GM12892 (cell line): ENCODE measurements around the gene SFN. TPM values are rescaled to one million over a fixed set of nuclear protein-coding genes. Genes with fewer than 3 reads are reported as not detected.

Source experiments
- DNase-seq: peaks from one replicate; pipeline ENCODE4 v3.0.0; 2011; ENCODE audit not compliant: insufficient read length
- FAIRE-seq: peaks from 2 replicates; lab custom pipeline; 2011; peaks lifted over from hg19 to GRCh38; lab: Jason Lieb, UNC
- POLR2A ChIP-seq: IDR thresholded peaks from 2 replicates; pipeline ENCODE4 v1.6.1; 2011; ENCODE audit warnings: low read depth, low read length, control low read depth
- POLR2AphosphoS5 ChIP-seq: IDR thresholded peaks from 2 replicates; pipeline ENCODE4 v1.6.1; 2011; ENCODE audit warnings: low read depth, low read length, control low read depth
- TAF1 ChIP-seq: IDR thresholded peaks from 2 replicates; pipeline ENCODE4 v1.6.1; 2011; ENCODE audit warnings: low read depth, mild to moderate bottlenecking, control low read depth, low read length, borderline replicate concordance
- polyA plus RNA-seq: library from polyadenylated mRNA; unstranded; fragments of >200 nt; gene quantifications from one replicate; pipeline ENCODE4 v1.2.1, GENCODE V29; 2012; ENCODE audit warnings: missing spikeins, inconsistent platforms; ENCODE audit not compliant: missing spikeins

Gene SFN
- polyA plus RNA-seq: 5.0 TPM

DNA sequence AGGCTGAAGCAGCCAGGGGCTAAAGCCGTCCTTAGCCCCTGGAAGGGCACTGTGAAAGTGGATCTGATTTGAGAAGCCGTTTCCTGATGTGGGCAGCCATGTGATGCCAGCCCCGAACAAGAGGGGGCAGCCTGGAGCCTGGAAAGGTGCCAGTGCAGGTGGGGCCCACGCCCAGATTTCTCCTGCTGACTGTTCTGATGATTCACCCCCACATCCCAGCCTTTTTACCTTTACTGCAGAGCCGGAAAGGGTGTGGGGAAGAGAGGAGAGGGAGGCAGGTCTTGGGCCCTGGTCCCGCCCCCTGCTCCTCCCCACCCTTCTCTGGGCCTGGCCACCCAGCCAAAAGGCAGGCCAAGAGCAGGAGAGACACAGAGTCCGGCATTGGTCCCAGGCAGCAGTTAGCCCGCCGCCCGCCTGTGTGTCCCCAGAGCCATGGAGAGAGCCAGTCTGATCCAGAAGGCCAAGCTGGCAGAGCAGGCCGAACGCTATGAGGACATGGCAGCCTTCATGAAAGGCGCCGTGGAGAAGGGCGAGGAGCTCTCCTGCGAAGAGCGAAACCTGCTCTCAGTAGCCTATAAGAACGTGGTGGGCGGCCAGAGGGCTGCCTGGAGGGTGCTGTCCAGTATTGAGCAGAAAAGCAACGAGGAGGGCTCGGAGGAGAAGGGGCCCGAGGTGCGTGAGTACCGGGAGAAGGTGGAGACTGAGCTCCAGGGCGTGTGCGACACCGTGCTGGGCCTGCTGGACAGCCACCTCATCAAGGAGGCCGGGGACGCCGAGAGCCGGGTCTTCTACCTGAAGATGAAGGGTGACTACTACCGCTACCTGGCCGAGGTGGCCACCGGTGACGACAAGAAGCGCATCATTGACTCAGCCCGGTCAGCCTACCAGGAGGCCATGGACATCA, at the start of gene SFN:
Gene SFN (plus strand): TSS at position 369 of the 904 bp plus-strand sequence. CDS start 64 bp downstream, at position 433.
- DNase-seq (no peak), FAIRE-seq (peak; percentile 48)
- TF ChIP-seq POLR2A (no peak), TAF1 (no peak), POLR2AphosphoS5 (no peak)

DNA sequence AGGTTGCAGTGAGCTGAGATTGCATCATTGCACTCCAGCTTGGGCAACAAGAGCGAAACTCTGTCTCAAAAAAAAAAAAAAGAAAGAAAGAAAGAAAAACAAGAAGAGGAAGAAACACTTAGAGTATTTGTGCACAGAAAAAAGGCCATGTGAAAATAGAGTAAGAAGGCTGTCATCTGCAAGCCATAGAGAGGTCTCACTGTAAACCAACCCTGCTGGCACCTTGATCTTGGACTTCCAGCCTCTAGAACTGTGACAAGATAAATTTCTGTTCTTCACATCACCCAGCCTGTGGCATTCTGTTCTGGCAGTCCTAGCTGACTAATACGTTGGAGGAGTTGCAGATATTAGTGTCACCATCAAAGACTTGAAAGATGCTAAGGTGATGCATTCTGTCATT, 48.6 kb upstream of the SFN start:
- no peak for FAIRE-seq
- TF ChIP-seq TAF1 (no peak), POLR2A (no peak), POLR2AphosphoS5 (no peak)
- DNase-seq: no peak

DNA sequence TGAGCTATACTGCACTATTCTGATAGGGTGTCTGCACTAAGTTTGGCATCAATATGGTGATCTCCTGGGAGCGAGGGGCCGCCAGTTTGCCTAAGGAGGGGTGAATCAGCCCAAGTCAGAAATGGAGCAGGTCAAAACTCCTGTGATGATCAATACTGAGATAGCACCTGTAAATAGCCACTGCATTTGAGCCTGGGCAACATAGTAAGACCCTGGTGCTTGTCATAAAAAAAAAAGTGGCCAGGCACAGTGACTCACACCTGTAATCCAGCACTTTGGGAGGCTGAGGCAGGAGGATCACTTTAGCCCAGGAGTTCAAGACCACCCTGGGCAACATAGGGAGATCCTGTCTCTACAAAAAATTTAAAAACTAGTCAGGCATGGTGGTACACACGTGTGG, 48.1 kb upstream of the SFN start:
- no peak for TF ChIP-seq TAF1
- no peak for TF ChIP-seq POLR2AphosphoS5
- TF ChIP-seq POLR2A: no peak
- no peak for DNase-seq
- no peak for FAIRE-seq

DNA sequence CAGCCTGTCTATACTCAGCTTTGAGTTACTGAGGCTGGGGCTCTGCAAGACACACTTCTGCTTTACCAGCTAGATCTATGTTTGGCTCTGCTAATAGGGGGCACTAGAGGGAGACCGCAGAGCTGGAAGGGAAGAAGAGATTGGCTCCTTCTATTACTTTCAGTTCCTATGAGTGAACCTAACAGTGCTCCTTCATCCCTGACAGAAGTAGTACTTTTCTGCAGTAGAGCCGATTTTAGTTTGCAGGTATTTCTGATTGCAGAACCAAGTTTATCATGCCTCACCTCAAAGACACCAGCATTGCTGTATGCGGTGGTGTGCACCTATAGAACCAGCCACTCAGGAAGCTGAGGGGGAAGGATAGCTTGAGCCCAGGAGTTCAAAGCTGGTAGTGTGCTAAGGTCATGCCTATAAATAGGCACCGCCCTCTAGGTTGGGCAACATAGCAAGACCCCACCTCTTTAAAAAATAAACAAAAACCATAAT, 42.1 kb upstream of the SFN start:
- peak; percentile 62 for DNase-seq

DNA sequence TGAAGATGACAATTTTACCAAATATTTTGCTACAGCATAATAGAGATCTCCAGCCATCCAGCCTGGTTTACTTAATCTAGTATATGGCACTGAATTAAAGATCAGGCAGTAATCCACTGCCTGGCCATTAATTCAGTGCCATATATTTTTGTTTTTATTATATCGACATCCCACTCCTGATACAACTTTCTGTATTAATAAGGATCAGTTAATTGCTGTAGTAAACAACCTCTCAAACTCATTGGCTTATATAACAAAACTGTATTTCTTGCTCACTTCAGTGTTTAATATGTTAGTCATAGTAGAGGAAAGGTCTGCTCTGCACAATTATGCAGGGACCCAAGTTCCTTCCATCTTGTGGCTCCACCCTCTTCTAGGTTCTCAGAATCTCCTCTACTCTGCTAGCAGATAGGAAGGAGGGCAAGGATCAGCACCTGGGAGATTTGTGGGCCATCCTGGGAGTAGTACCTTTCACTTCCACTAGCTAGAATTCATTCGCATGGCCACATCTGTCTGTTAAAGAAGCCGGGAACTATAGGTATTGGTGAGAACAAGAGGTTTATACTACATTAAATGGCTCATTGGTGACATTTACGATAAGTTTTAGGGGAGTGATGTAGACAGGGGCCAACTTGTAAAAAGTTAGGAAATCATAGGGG, 40.1 kb upstream of the SFN start:
- DNase-seq (no peak), FAIRE-seq (no peak)
- TF ChIP-seq TAF1 (no peak), POLR2AphosphoS5 (no peak), POLR2A (no peak)

More for the DNA sequence above, 42.1 kb upstream of the SFN start:
- peak; percentile 87 for FAIRE-seq
- no peak for TF ChIP-seq POLR2A

DNA sequence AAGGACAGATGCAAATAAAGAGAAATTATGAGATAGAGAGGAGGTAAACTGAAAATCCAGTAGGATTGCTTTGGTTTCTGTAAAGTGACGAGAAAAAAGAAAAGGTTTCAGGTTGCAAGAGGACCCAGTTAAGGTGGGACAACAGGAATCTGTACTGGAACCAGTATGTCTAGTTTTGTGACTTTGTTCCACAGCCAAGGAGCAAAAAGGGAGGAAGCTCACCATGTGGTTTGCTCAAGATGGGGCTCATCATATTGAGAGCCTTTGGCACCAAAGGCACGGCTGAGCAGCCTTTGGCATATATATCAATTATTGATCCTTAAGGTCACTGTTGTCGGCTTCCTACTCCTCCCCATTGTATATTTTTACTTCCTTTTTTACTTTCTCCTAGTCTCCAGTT, 38.2 kb upstream of the SFN start:
- DNase-seq (no peak), FAIRE-seq (no peak)
- TF ChIP-seq POLR2A (no peak), TAF1 (no peak), POLR2AphosphoS5 (no peak)

DNA sequence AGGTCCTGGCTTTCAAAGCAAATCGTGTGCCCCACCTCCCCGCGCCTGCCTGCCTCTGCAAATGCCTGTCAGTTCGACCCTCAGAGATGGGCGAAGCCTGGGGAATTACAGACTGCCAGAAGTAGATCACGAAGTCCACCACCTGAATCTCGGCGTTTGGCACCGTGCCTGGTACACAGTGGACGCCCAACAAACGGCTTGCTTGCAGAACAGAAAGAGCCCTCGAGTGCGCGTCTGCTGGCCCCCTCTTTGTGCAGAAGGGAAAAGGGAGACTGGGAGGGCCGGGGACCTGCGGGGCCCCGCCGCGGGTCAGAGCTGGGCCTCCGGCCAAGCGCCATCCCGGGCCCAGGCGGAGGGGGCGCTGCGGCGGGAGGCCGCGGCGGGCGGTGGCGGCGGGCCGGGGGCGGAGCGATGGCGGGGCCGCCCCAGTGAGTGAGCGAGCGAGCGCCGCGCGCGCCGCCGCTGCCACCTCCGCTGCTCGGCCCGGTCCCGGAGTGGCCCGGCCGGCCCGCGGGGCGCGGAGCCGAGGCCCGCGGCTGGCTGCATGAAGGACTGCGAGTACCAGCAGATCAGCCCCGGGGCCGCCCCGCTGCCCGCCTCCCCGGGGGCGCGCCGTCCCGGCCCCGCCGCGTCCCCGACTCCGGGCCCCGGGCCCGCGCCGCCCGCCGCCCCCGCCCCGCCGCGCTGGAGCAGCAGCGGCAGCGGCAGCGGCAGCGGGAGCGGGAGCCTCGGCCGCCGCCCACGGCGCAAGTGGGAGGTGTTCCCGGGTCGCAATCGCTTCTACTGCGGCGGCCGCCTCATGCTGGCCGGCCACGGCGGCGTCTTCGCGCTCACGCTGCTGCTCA, 36.5 kb upstream of the SFN start, which contains the start of gene ZDHHC18:
Gene ZDHHC18 (plus strand): TSS at position 428 of the 845 bp plus-strand sequence. CDS start 117 bp downstream, at position 545.
- DNase-seq (peak; percentile 80), FAIRE-seq (peak; percentile 79)
- TF ChIP-seq POLR2AphosphoS5 (no peak), POLR2A (peak; percentile 68), TAF1 (0 out of 2 replicates have a peak, but pooled peaks have one; percentile 7)

DNA sequence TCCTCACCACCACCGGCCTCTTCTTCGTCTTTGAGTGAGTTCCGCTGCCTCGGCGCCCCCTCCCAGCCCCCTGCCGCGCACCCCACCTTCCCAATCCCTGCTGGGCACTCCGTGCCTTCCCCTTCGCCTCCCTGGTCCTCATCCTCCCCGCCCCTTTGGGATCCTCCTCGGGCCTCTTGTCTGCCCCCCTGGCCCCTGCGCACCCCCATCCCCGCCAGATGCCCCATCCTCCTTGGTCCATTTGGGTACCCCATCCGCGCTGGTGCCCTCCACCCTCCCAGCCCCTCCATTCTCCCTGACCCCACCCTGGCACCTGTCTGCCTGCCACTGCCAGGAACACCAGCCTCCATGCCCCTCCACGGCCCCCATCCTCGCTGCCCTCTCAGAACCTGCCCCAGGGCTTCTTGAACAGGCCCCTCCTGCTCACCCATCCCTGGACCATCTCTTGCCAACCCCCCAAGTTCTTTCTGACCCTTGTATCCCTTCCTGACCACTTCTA, 35.8 kb upstream of the SFN start:
- TF ChIP-seq POLR2A: no peak
- no peak for TF ChIP-seq POLR2AphosphoS5
- TF ChIP-seq TAF1: no peak
- no peak for FAIRE-seq
- DNase-seq: no peak

DNA sequence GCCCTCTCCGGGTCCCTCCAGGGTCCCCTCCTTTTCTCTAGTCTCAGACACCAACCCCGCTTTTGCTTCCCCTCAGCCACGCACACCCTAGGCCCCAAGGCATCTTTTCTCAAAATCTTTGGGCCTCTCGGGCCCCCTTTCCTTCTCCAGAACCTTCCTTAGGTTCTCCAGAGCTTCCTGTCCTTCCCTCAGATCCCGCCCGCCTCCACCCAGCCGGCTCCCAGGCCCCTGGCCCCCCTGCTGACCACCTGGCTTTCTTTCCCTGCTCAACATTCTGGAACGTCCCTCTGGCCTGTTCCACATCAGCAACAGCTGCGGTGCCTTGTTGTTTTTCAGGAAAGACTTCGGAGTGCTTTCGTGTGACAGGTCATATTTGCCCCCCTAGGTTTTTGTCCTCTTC, 35.3 kb upstream of the SFN start:
- DNase-seq (no peak), FAIRE-seq (no peak)
- TF ChIP-seq POLR2AphosphoS5 (no peak), TAF1 (no peak), POLR2A (no peak)

DNA sequence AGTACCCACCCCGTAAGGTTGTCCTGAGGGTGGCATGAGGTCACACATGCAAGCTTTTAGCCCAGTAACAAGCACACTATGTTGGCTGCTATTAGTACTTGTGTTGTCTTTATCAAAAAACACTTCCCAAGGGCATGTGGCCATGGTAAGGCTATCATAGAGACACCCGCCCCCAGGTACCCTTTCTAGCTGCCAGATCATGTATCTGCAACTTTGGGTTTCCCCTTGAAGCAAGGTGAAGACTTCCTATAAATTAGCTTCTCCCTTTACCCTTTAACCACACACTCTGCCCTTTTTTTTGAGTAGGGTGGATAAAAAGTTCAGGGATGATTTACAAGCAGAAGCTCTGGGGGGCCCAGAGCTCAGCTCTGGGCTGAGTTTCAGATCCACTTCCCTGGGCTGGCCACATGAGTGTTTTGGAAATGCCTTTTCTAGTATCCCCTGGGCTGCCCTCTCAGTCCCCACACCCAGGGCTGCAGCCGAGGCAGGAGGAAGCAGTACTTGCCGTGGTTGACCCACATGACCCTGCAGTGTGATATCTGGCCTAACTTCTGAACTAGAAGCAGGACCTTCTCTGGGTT, 34.4 kb upstream of the SFN start:
- DNase-seq: no peak

DNA sequence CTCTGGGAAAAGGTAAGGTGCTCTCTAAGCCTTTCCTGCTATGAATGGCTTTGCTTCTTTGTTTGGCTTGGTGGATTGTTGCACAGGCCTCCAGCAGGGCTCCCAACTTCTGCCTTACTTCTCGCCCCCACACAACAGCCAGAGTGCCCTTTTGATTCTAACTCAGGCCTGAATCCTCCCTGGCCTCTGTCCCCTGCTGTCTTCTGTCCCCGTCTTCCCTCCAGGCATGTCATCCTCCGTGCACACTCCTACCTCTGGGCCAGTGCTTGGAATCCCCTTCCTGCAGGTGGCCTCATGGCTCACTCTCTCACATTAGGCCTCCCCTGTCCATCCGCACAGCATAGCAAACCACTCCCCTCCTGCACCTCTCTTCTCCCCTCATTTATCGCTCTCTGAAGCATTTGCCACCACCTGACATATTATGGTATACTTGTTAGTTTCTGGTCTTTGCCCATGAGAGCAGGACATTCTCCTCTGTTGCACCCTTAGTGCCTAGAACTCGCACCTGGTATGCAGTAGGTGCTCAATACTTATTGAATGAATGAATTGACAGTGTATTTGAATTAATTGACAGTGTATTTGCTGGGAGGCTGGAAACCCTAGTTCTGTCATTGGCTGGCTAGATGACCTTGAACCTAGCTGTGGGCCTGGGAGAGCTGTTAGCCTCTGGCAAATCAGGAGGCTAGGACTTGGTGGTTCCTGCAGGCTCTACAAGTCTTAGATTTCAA, 33.6 kb upstream of the SFN start:
- no peak for DNase-seq
- FAIRE-seq: no peak
- no peak for TF ChIP-seq POLR2A

More for the DNA sequence above, 34.4 kb upstream of the SFN start:
- no peak for TF ChIP-seq TAF1
- TF ChIP-seq POLR2AphosphoS5: no peak
- TF ChIP-seq POLR2A: no peak
- FAIRE-seq: no peak
